Nephron (organoid): Measurements from ENCODE around the gene TMA7B.
A peak's percentile ranks its signal among the peaks of the same experiment; 100 is the strongest.

Source experiments
- H3K27ac Mint-ChIP-seq, 3 experiments: 2 replicates each; pipeline ENCODE4 v1.8.0; 2020; ENCODE audit warnings: mixed read lengths in 3 of 3, mild to moderate bottlenecking in 2 of 3, moderate library complexity in 1 of 3
- H3K27me3 Mint-ChIP-seq: 2 replicates; pipeline ENCODE4 v1.8.0; 2021; ENCODE audit warnings: low read depth, mild to moderate bottlenecking, moderate library complexity, mixed read lengths
- H3K36me3 Mint-ChIP-seq: 2 replicates; pipeline ENCODE4 v1.8.0; 2020; ENCODE audit warnings: low read depth, mixed read lengths
- H3K4me1 Mint-ChIP-seq: 2 replicates; pipeline ENCODE4 v1.8.0; 2020; ENCODE audit warnings: mixed read lengths
- H3K4me3 Mint-ChIP-seq, 3 experiments: 2 replicates each; pipeline ENCODE4 v1.8.0; 2020; ENCODE audit warnings: mild to moderate bottlenecking in 3 of 3, mixed read lengths in 3 of 3, moderate library complexity in 2 of 3
- H3K9me3 Mint-ChIP-seq: 2 replicates; pipeline ENCODE4 v1.8.0; 2020; ENCODE audit warnings: mixed read lengths
- TF ChIP-seq, protein P1 (sequence below), 3 experiments: fragments of 200-600 bp; sonication (generic); IDR thresholded peaks; one replicate each; pipeline ENCODE4 v1.5.0; 2021; ENCODE audit warnings: antibody characterized with exemption in 3 of 3; ENCODE audit not compliant: unreplicated experiment in 3 of 3

TMA7B gene

DNA sequence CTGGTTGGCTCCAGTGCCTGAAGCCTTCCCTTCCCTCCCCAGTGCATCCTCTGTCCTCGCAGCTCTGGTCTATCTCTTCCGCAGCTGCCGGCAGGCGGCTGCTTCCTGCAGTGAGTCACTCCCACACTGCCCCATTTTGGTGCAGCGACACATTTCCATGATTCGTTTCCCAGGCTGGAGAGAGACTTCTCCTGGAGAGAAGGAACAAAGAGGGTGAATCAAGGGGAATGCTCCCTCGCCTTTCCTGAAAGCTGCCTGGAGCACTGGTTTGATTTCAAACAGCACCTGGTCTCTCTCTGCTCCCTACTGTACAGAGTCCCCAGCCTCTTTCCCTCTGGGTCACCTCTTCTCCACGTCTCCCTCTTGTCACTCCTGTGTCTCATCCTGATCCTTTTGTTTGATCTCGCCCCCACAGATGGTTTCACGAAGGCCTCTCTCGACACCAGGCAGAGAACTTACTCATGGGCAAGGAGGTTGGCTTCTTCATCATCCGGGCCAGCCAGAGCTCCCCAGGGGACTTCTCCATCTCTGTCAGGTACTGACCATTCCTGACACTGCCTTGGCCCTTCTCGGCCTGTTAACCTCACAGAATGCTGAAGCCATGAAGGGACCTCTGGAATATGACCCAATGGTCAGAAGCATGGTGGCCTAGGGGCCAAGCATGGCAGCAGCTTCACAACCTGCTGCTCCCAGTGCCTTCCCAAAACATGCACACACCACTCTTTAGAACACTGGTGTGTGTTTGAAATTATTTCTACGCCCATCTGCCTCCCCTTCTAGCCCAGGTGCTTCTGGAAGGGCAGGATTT, at the start of gene TMA7B:
TMA7B (plus strand) TSS at position 758 of the 808 bp plus-strand sequence. CDS start 3,978 bp downstream, outside the sequence.
- no peak within 1 kb of the TSS for H3K4me3 Mint-ChIP-seq

DNA sequence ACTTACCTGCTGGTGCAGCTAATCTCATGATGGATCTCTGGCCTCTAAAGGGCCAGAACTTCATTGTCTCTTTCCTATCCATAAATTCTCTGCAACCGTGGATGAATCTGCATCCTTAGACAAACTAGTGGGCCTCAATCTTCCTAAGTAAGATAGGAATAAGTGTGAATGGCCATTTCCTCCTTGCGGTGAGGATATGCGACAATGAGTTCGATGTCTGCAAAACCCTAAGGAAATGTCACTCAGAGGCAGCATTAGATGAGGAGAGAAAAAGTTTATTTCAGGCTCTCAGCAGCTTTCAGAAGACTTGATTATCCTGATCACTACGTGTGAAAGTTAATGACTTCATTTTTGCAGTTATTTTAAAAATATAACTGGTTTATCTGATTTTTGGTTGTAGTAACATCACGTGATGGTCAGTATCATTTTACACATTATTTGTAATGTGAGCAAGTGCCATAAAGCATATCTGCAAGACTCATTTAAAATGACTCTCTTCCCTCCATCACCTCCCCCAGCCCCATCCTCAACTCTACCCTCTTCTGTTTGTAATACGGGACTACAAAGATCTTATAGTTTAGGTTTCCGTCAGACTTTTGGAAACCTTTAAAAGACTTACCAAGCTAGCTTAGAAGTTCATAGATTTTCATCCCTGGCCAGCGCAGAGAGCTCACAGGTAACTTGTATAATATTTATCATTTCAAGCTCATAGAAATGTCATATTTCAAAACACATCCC, 49.2 kb upstream of the TMA7B start:
- TF ChIP-seq, protein P1, sequence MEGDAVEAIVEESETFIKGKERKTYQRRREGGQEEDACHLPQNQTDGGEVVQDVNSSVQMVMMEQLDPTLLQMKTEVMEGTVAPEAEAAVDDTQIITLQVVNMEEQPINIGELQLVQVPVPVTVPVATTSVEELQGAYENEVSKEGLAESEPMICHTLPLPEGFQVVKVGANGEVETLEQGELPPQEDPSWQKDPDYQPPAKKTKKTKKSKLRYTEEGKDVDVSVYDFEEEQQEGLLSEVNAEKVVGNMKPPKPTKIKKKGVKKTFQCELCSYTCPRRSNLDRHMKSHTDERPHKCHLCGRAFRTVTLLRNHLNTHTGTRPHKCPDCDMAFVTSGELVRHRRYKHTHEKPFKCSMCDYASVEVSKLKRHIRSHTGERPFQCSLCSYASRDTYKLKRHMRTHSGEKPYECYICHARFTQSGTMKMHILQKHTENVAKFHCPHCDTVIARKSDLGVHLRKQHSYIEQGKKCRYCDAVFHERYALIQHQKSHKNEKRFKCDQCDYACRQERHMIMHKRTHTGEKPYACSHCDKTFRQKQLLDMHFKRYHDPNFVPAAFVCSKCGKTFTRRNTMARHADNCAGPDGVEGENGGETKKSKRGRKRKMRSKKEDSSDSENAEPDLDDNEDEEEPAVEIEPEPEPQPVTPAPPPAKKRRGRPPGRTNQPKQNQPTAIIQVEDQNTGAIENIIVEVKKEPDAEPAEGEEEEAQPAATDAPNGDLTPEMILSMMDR (IDR thresholded peaks at IDR 0.05; ENCODE audit: unreplicated experiment in 3 of 3): no peak
- H3K4me3 Mint-ChIP-seq: no peak overlapping the region
- no peak overlapping the region for H3K27ac Mint-ChIP-seq
- no peaks in the 10 kb centered on the region for H3K9me3 Mint-ChIP-seq
- H3K27me3 Mint-ChIP-seq: peaks cover 16% of the 10 kb centered on the region
- H3K4me1 Mint-ChIP-seq: peaks cover 11% of the 10 kb centered on the region
- no peaks in the 10 kb centered on the region for H3K36me3 Mint-ChIP-seq

More for the DNA sequence above, at the start of gene TMA7B:
- Mint-ChIP-seq H3K4me1 (peaks cover 32% of the 10 kb centered on the region), H3K9me3 (no peaks in the 10 kb centered on the region), H3K27me3 (peaks cover 33% of the 10 kb centered on the region), H3K27ac (peak within 1 kb of the TSS in 2 of 3 experiments; percentile 23 to 31), H3K36me3 (no peaks in the 10 kb centered on the region)
- TF ChIP-seq, protein P1 (IDR thresholded peaks at IDR 0.05; ENCODE audit: unreplicated experiment in 3 of 3): peak; percentile 29 to 41 (median 29)

DNA sequence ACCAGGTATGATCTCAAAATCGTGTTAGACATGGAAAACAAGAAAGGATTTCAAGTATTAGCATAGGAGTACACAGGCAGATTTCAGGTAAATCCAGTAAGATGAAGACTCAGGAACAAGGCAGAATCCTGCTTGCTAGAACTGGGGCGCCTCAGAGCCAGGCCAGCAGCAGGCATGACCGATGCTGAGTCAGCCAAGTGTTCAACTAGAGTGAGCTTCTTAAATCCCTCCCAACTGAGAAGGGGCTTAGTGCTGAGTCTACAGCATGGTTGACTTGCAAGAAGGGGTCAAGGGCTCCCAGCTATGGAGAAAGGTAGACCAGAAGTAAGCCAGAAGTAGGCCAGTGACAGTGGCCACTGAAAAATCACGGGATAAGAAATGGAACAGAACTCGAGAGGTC, 46.9 kb upstream of the TMA7B start:
- peaks cover 16% of the 10 kb centered on the region for H3K27me3 Mint-ChIP-seq
- peaks cover 24% of the 10 kb centered on the region for H3K4me1 Mint-ChIP-seq
- H3K27ac Mint-ChIP-seq: no peak overlapping the region
- no peaks in the 10 kb centered on the region for H3K9me3 Mint-ChIP-seq
- no peak overlapping the region for H3K4me3 Mint-ChIP-seq
- H3K36me3 Mint-ChIP-seq: no peaks in the 10 kb centered on the region
- TF ChIP-seq, protein P1 (IDR thresholded peaks at IDR 0.05; ENCODE audit: unreplicated experiment in 3 of 3): no peak

DNA sequence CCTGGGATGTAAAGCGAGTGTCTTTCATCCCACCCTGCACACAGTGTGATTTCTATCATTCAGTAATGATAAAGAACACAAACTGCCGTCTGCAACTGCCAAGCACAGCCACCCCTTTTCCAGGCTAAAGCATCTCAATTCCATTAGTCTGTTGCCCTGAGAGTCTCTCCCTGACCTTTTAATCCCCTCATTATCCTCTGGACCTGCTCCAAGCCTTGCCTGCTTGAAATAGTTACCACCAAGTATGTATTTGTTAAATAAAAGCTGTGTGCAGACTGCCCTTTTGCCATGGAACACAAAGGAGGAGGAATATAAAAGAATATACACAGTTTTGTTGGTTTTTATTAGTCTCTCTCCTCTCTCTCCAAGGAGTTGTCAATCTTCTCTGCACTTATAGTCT, 46.3 kb upstream of the TMA7B start:
- Mint-ChIP-seq H3K4me1 (peaks cover 27% of the 10 kb centered on the region), H3K36me3 (no peaks in the 10 kb centered on the region), H3K27me3 (peaks cover 16% of the 10 kb centered on the region), H3K9me3 (no peaks in the 10 kb centered on the region), H3K4me3 (no peak overlapping the region), H3K27ac (no peak overlapping the region)
- TF ChIP-seq, protein P1 (IDR thresholded peaks at IDR 0.05; ENCODE audit: unreplicated experiment in 3 of 3): no peak

DNA sequence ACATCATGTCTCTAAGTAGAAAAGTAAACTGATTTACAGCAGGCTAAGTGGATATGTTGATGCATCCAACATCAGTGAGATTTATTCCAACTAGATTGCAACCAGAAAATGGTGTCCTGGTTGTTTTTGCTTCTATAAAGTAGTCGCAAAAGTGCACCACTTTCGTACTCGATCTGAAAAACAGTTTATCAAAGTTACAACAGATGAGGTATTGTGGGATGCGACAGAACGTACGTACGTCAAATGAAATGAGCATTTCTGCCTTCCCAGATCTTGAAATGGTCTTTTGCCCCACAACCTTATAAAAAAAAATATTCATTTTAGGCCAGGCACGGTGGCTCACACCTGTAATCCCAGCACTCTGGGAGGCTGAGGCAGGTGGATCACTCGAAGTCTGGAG, 45.6 kb upstream of the TMA7B start:
- Mint-ChIP-seq H3K36me3 (no peaks in the 10 kb centered on the region), H3K27me3 (peaks cover 16% of the 10 kb centered on the region), H3K9me3 (no peaks in the 10 kb centered on the region), H3K27ac (no peak overlapping the region), H3K4me1 (peaks cover 27% of the 10 kb centered on the region), H3K4me3 (no peak overlapping the region)
- TF ChIP-seq, protein P1 (IDR thresholded peaks at IDR 0.05; ENCODE audit: unreplicated experiment in 3 of 3): no peak
